GM12878 (cell line): ENCODE data around the gene DTNA. TPM values are rescaled to one million over a fixed set of nuclear protein-coding genes. Genes with fewer than 3 reads are reported as not detected.

Experiments
- ATAC-seq: fragments of 200-7000 bp; cut with Tn5 transposase; 3 replicates; pipeline ENCODE4 v1.9.1; 2020; ENCODE audit warnings: mild to moderate bottlenecking, moderate library complexity
- BruUV-seq: library from RNA; stranded (reverse); fragments of 400-500 nt; replicated peaks from 2 replicates; lab custom pipeline; 2021; lab: Mats Ljungman, UMichigan
- CTCF ChIA-PET: fragments of 300-600 bp; sonication (Branson Sonifier 250); formaldehyde crosslinking; extraction: SDS; loops from one replicate; lab custom pipeline; 2021; ENCODE audit warnings: inconsistent platforms; lab: Yijun Ruan, JAX
- POLR2A ChIA-PET: fragments of 350-600 bp; formaldehyde crosslinking; extraction: SDS; loops from one replicate; lab custom pipeline; 2021; ENCODE audit warnings: inconsistent platforms; lab: Charles Lee
- RAD21 ChIA-PET: fragments of 300-600 bp; sonication (Branson Sonifier 250); formaldehyde crosslinking; loops from one replicate; lab custom pipeline; 2023; ENCODE audit warnings: antibody characterized with exemption; ENCODE audit not compliant: unreplicated experiment; lab: Charles Lee
- SMC1A ChIA-PET: fragments of 300-600 bp; sonication (Branson Sonifier 250); formaldehyde crosslinking; loops from one replicate; lab custom pipeline; 2023; ENCODE audit not compliant: unreplicated experiment, uncharacterized antibody; lab: Charles Lee
- DNase-seq: peaks from one replicate; pipeline ENCODE4 v3.0.0-alpha.2; 2011; ENCODE audit warnings: low read depth, low spot score
- FAIRE-seq: peaks from 3 replicates; lab custom pipeline; 2011; peaks lifted over from hg19 to GRCh38; lab: Jason Lieb, UNC
- H2AFZ ChIP-seq: 2 replicates; pipeline ENCODE4 v1.6.0; 2011; ENCODE audit warnings: low read depth, low read length, control low read depth; ENCODE audit not compliant: control insufficient read depth
- H3K27ac ChIP-seq: 2 replicates; pipeline ENCODE4 v1.5.1; 2011; ENCODE audit warnings: control low read depth; ENCODE audit not compliant: control insufficient read depth, insufficient read depth
- H3K27me3 ChIP-seq, 2 experiments: replicated peaks in 1 of 2; 2 replicates each; pipeline versions ENCODE4 v1.6.0 to v1.6.1; 2011; ENCODE audit warnings: low read length in 1 of 2; ENCODE audit not compliant: control insufficient read depth in 2 of 2, insufficient read depth in 2 of 2
- H3K36me3 ChIP-seq, 2 experiments: 2 replicates each; pipeline ENCODE4 v1.5.1; 2011; ENCODE audit warnings: low read length in 1 of 2; ENCODE audit not compliant: control insufficient read depth in 2 of 2, insufficient read depth in 2 of 2
- H3K4me1 ChIP-seq: 2 replicates; pipeline ENCODE4 v1.6.1; 2011; ENCODE audit warnings: mild to moderate bottlenecking, low read length, moderate library complexity, mixed read lengths; ENCODE audit not compliant: control insufficient read depth, insufficient read depth
- H3K4me2 ChIP-seq: 2 replicates; pipeline ENCODE4 v1.6.0; 2011; ENCODE audit warnings: control low read depth; ENCODE audit not compliant: control insufficient read depth, insufficient read depth
- H3K4me3 ChIP-seq: fragments of 200-600 bp; sonication (generic); 2 replicates; pipeline ENCODE4 v1.5.1; 2016
- H3K79me2 ChIP-seq: 2 replicates; pipeline ENCODE4 v1.6.0; 2011; ENCODE audit warnings: low read length; ENCODE audit not compliant: control insufficient read depth, insufficient read depth
- H3K9ac ChIP-seq: 2 replicates; pipeline ENCODE4 v1.8.0; 2011; ENCODE audit warnings: low read length, control low read depth, mixed read lengths; ENCODE audit not compliant: control insufficient read depth, insufficient read depth
- H3K9me3 ChIP-seq: replicated peaks from 3 replicates; pipeline ENCODE4 v1.5.1; 2011; ENCODE audit warnings: mild to moderate bottlenecking, low read length; ENCODE audit not compliant: control insufficient read depth, insufficient read depth
- H4K20me1 ChIP-seq: 2 replicates; pipeline ENCODE4 v1.6.0; 2011; ENCODE audit not compliant: control insufficient read depth, insufficient read depth
- ATF7 ChIP-seq: fragments of 450-650 bp; IDR thresholded peaks from 2 replicates; pipeline ENCODE4 v1.6.1; 2016; ENCODE audit warnings: low read depth, mild to moderate bottlenecking
- EGR1 ChIP-seq, 2 experiments: IDR thresholded peaks; 1 replicate in 1 of 2; 2 replicates in 1 of 2; pipeline ENCODE4 v1.6.1; 2011 to 2012; ENCODE audit warnings: low read depth in 2 of 2, low read length in 2 of 2, borderline replicate concordance in 1 of 2, mild to moderate bottlenecking in 1 of 2, moderate library complexity in 1 of 2
- IRF3 ChIP-seq: fragments of 450-650 bp; IDR thresholded peaks from 2 replicates; pipeline ENCODE4 v1.6.1; 2014; ENCODE audit warnings: mild to moderate bottlenecking
- MTA2 ChIP-seq: fragments of 450-650 bp; IDR thresholded peaks from 2 replicates; pipeline ENCODE4 v1.6.1; 2016; ENCODE audit warnings: low read depth, mild to moderate bottlenecking, moderate library complexity
- MXI1 ChIP-seq: fragments of 150-350 bp; IDR thresholded peaks from 2 replicates; pipeline ENCODE4 v1.6.1; 2011; ENCODE audit warnings: low read depth, mild to moderate bottlenecking, inconsistent platforms, low read length, improper control_type of control experiment
- NBN ChIP-seq: fragments of 450-650 bp; IDR thresholded peaks from 2 replicates; pipeline ENCODE4 v1.6.1; 2016
- RAD51 ChIP-seq: fragments of 450-650 bp; IDR thresholded peaks from 2 replicates; pipeline ENCODE4 v1.6.1; 2016; ENCODE audit warnings: moderate library complexity, mild to moderate bottlenecking, inconsistent platforms
- SMC3 ChIP-seq: IDR thresholded peaks from 2 replicates; pipeline ENCODE4 v1.6.1; 2011; ENCODE audit warnings: low read length, improper control_type of control experiment, borderline replicate concordance
- SPI1 ChIP-seq: IDR thresholded peaks from 2 replicates; pipeline ENCODE4 v1.6.1; 2011; ENCODE audit warnings: low read depth, mild to moderate bottlenecking, low read length, moderate library complexity, borderline replicate concordance; ENCODE audit not compliant: insufficient read depth
- SREBF2 ChIP-seq: IDR thresholded peaks from 2 replicates; pipeline ENCODE4 v1.6.1; 2012; ENCODE audit warnings: mild to moderate bottlenecking, low read length
- TCF12 ChIP-seq: IDR thresholded peaks from 2 replicates; pipeline ENCODE4 v1.6.1; 2011; ENCODE audit warnings: low read depth, mild to moderate bottlenecking, low read length
- USF1 ChIP-seq: IDR thresholded peaks from 2 replicates; pipeline ENCODE4 v1.6.1; 2011; ENCODE audit warnings: borderline replicate concordance, low read depth, mild to moderate bottlenecking, moderate library complexity, mixed read lengths, low read length; ENCODE audit not compliant: insufficient read depth; ENCODE audit errors: extremely low read length
- ZZZ3 ChIP-seq: IDR thresholded peaks from 2 replicates; pipeline ENCODE4 v1.6.1; 2011; ENCODE audit warnings: low read depth; ENCODE audit not compliant: control insufficient read depth, insufficient read length
- WGBS: methylation state at CpG from one replicate; pipeline ENCODE4 v1.1.6; 2016; ENCODE audit warnings: low lambda C conversion rate; ENCODE audit not compliant: insufficient replicate concordance, insufficient coverage; ENCODE audit errors: missing lambda C conversion rate; 5-methylcytosine and 5-hydroxymethylcytosine counted together
- in situ Hi-C: fragments of 300-500 bp; cut with MboI; formaldehyde crosslinking; loops from 9 replicates; pipeline ENCODE4 v1.14.3; 2018; ENCODE audit warnings: mixed read lengths
- intact Hi-C: fragments of 100-400 bp; cut with micrococcal nuclease; formaldehyde crosslinking; loops from one replicate; pipeline ENCODE4 v1.14.2; 2022; ENCODE audit not compliant: unreplicated experiment
- polyA plus RNA-seq, 11 experiments: library from polyadenylated mRNA; depleted of rRNA in 4 of 11; unstranded in 6 of 11; stranded (reverse) in 5 of 11; fragments of >200 nt; fragmentation: Nextera tagmentation in 4 of 11; fragmentation: Illumina TruSeq in 1 of 11; extraction: Ambion mirVana in 4 of 11; extraction: Trizol in 1 of 11; gene quantifications; 1 replicate in 1 of 11; 2 replicates in 10 of 11; pipeline versions ENCODE4 v1.2.1 to v1.2.3, GENCODE V29; 2011 to 2016; ENCODE audit warnings: inconsistent platforms in 2 of 11, missing spikeins in 2 of 11, low read depth in 1 of 11
- total RNA-seq, 4 experiments: library from RNA; depleted of rRNA in 3 of 4; stranded (reverse); fragments of >200 nt in 3 of 4; fragmentation: Illumina TruSeq in 1 of 4; extraction: Trizol in 1 of 4; gene quantifications; 2 replicates each; pipeline versions ENCODE4 v1.2.1 to v1.2.3, GENCODE V29; 2013 to 2021
- TF ChIP-seq, protein P1 (sequence below): fragments of 450-650 bp; IDR thresholded peaks from 2 replicates; pipeline ENCODE4 v1.6.1; 2017; ENCODE audit warnings: low read depth, mild to moderate bottlenecking, moderate library complexity
- TF ChIP-seq, protein P2 (sequence below): IDR thresholded peaks from 2 replicates; pipeline ENCODE4 v1.6.1; 2011; ENCODE audit warnings: low read depth, mild to moderate bottlenecking, low read length, moderate library complexity, borderline replicate concordance; ENCODE audit errors: extremely low read depth
- TF ChIP-seq, protein P3 (sequence below), 3 experiments: IDR thresholded peaks in 2 of 3; conservative IDR thresholded peaks in 1 of 3; 2 replicates each; pipeline ENCODE4 v1.5.1; 2011; ENCODE audit warnings: low read depth in 3 of 3, low read length in 3 of 3, mild to moderate bottlenecking in 3 of 3, control low read depth in 2 of 3, moderate library complexity in 2 of 3, inconsistent platforms in 1 of 3, mixed read lengths in 1 of 3; ENCODE audit not compliant: control insufficient read depth in 2 of 3, insufficient read depth in 1 of 3; ENCODE audit errors: extremely low read depth in 1 of 3
- TF ChIP-seq, protein P4 (sequence below): IDR thresholded peaks from 2 replicates; pipeline ENCODE4 v1.6.1; 2011; ENCODE audit warnings: borderline replicate concordance, low read depth, mild to moderate bottlenecking, moderate library complexity, low read length; ENCODE audit not compliant: insufficient read depth, poor library complexity, severe bottlenecking

DTNA gene
- total and polyA plus RNA-seq, 10 of the 15 experiments (the other 5 are each of a cell fraction or from before 2014, with no cell fraction given), result 0.26 to 8.6 (median 0.53) TPM

- intact Hi-C loops, result no loop called here
- ATAC-seq, result no peak
- TF ChIP-seq SPI1 (no peak), SMC3 (no peak), RAD51 (no peak), SREBF2 (no peak), MTA2 (no peak), EGR1 (IDR thresholded peaks at IDR 0.05; ENCODE audit: borderline replicate concordance in 1 of 2, low read depth in 2 of 2, low read length in 2 of 2) (no peak), NBN (no peak), IRF3 (no peak), USF1 (no peak), TCF12 (no peak), MXI1 (no peak), ATF7 (no peak), ZZZ3 (no peak)
- TF ChIP-seq, protein P1, sequence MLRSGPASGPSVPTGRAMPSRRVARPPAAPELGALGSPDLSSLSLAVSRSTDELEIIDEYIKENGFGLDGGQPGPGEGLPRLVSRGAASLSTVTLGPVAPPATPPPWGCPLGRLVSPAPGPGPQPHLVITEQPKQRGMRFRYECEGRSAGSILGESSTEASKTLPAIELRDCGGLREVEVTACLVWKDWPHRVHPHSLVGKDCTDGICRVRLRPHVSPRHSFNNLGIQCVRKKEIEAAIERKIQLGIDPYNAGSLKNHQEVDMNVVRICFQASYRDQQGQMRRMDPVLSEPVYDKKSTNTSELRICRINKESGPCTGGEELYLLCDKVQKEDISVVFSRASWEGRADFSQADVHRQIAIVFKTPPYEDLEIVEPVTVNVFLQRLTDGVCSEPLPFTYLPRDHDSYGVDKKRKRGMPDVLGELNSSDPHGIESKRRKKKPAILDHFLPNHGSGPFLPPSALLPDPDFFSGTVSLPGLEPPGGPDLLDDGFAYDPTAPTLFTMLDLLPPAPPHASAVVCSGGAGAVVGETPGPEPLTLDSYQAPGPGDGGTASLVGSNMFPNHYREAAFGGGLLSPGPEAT, result no peak
- TF ChIP-seq, protein P2, sequence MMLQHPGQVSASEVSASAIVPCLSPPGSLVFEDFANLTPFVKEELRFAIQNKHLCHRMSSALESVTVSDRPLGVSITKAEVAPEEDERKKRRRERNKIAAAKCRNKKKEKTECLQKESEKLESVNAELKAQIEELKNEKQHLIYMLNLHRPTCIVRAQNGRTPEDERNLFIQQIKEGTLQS, result no peak
- TF ChIP-seq, protein P3, sequence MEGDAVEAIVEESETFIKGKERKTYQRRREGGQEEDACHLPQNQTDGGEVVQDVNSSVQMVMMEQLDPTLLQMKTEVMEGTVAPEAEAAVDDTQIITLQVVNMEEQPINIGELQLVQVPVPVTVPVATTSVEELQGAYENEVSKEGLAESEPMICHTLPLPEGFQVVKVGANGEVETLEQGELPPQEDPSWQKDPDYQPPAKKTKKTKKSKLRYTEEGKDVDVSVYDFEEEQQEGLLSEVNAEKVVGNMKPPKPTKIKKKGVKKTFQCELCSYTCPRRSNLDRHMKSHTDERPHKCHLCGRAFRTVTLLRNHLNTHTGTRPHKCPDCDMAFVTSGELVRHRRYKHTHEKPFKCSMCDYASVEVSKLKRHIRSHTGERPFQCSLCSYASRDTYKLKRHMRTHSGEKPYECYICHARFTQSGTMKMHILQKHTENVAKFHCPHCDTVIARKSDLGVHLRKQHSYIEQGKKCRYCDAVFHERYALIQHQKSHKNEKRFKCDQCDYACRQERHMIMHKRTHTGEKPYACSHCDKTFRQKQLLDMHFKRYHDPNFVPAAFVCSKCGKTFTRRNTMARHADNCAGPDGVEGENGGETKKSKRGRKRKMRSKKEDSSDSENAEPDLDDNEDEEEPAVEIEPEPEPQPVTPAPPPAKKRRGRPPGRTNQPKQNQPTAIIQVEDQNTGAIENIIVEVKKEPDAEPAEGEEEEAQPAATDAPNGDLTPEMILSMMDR (IDR thresholded peaks at IDR 0.05 in 2 of 3, conservative IDR thresholded peaks at IDR 0.05 in 1 of 3; ENCODE audit: control insufficient read depth in 2 of 3, extremely low read depth in 1 of 3, insufficient read depth in 1 of 3, low read depth in 3 of 3, low read length in 3 of 3), result no peak
- TF ChIP-seq, protein P4, sequence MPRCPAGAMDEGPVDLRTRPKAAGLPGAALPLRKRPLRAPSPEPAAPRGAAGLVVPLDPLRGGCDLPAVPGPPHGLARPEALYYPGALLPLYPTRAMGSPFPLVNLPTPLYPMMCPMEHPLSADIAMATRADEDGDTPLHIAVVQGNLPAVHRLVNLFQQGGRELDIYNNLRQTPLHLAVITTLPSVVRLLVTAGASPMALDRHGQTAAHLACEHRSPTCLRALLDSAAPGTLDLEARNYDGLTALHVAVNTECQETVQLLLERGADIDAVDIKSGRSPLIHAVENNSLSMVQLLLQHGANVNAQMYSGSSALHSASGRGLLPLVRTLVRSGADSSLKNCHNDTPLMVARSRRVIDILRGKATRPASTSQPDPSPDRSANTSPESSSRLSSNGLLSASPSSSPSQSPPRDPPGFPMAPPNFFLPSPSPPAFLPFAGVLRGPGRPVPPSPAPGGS, result no peak
Measured at GRCh38 chr18:34904994-34905393, 194.9 kb downstream of the DTNA start.

More at GRCh38 chr18:34904994-34905393, 194.9 kb downstream of the DTNA start:
- H3K27me3 ChIP-seq, result no peaks in the 10 kb centered on the region
- no peak overlapping the region for H3K4me3 ChIP-seq
- POLR2A ChIA-PET, result no interaction called here
- no peak overlapping the region for H3K27ac ChIP-seq
- H4K20me1 ChIP-seq, result no peaks in the 10 kb centered on the region
- H3K79me2 ChIP-seq, result no peaks in the 10 kb centered on the region
- BruUV-seq, result no TSS peak
- no peaks in the 10 kb centered on the region for H3K9me3 ChIP-seq
- no peak for FAIRE-seq
- no peak overlapping the region for H2AFZ ChIP-seq
- 0% methylated on average over 3 of the region's 3 CpGs for WGBS
- SMC1A ChIA-PET, result interaction anchor here (0.6 to 1.2 kb wide), 2 partner anchors 120 to 646 kb away, joined by 3 read pairs; no protein-coding TSS in a partner anchor
- RAD21 ChIA-PET, result no interaction called here
- no peak overlapping the region for H3K9ac ChIP-seq
- no peak overlapping the region for H3K4me2 ChIP-seq
- CTCF ChIA-PET, result interaction anchor here (1.7 kb wide), 1 partner anchor 18 kb away, joined by 5 read pairs; no protein-coding TSS in a partner anchor
- no peak for DNase-seq
- in situ Hi-C loops, result no loop called here
- no peaks in the 10 kb centered on the region for H3K36me3 ChIP-seq
- H3K4me1 ChIP-seq, result no peaks in the 10 kb centered on the region
